ENCODE results near the gene GIMAP2.
"Not testable (repeated sequence)": the region's sequence is repeated elsewhere in the genome, so short reads cannot be mapped to it uniquely, and the experiment has no call there.

The GIMAP2 gene

DNA sequence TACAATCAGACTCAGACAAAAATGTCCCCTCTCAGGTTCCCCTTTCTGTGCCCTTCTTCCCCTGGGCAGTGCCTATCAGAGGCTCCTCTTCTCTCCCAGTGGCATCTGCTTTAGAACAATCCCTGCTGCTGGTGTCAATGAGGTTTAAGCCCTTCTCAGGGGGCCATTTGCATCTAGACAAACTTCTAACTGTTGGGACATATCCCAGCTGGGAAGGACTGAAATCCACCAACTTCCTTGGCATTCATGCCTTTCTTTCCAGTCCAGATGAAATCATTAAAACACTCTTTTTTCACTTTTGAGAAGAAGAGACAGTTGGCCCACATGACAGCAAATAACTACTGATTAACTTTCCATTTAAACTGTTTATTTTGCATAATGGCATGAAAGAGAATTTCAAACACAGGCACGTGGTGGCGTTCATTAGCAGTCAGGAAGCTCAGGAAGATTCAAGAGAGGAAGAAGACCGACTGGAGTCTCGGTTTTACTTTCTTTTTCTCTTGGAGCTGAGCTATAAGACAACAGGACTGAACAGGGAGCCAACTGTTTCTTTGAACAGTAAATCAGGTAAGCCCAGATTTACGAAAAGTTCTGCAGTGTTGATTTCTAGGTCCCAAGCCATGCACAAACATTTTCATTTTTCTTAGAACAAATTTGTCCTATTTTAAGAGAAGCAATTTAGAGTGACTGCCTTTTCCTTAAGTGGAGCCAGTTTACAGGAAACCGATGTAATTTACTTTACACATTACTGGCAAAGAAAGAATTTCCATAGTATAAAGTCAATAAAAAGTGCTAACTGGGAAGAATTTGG is at the start of gene GIMAP2:
Gene GIMAP2, plus strand, starts transcription at position 488 of the 811 bp plus-strand sequence. CDS start 1,354 bp downstream, outside the sequence.
- DNase-seq (ENCODE audit: low spot score), result no peak

DNA sequence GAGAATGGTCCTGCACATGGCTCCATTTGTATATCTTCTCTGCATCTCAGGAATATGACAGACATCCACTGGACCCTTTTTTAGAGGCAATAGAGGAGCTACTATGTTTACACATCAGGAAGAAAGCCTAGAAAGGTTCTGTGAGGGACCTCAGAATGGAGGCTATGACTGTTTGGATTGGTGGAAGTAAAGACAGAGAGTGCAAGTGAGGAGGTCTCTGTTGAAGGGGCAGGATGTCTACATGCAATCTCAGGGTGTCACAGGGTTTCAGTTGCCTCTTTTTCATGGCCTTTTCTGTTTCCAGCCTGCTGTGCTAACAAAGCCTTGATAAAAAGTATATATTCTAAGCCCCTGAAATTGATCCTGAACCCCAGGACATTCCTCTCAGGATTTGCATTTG is 43.7 kb upstream of the GIMAP2 start:
- no peak for DNase-seq (ENCODE audit: low spot score)

DNA sequence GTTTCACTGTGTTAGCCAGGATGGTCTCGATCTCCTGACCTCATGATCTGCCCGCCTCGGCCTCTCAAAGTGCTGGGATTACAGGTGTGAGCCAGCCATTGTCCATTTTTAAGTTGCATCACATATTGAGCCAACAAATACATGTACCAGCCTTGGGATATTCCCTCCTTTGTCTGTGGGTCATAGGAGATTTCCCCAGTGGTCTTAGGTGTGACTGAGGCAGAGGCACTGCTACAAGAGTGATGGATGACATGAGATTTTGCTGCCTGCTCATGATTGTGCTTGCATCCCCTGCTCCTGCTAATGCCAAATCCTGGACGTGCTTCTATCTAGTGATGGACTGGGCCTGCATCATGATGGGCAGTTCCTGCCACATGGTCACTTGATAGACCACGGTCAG is 42.6 kb upstream of the GIMAP2 start:
- no peak for DNase-seq (ENCODE audit: low spot score)

DNA sequence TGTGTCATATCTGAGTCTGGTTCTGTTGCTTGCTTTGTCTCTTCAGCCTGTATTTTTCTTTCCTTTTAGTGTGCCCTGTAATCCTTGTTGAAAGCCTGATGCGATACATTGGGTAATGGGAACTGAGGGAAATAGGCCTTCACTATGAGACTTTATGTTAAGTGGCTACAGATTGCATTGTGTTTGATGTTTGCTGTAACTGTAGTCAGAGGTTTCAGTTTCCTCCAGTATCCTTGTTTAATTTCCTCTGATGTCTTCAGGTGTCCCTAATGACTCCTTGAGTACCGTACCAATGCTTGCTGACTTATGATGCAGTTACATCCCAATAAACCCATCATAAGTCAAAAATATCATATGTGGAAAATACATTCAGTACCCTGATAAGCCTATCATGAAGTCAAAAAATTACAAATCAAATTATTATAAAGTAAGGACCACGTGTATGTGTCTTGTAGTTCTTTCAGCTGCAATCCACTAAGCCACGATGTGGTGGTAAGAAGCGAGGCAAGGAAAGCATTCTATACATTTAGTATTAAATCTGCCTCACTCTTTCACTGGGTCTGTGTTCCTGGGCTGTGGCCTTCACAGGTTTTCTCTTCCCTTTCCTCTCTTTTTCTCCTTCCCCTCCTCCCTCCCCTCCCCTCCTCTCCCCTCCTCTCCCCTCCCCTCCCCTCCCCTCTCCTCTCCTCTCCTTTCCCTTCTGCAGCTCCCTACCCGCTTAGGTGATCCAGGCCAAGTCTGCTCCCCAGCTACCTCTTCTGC is 40.1 kb upstream of the GIMAP2 start:
- DNase-seq (ENCODE audit: low spot score), result no peak

DNA sequence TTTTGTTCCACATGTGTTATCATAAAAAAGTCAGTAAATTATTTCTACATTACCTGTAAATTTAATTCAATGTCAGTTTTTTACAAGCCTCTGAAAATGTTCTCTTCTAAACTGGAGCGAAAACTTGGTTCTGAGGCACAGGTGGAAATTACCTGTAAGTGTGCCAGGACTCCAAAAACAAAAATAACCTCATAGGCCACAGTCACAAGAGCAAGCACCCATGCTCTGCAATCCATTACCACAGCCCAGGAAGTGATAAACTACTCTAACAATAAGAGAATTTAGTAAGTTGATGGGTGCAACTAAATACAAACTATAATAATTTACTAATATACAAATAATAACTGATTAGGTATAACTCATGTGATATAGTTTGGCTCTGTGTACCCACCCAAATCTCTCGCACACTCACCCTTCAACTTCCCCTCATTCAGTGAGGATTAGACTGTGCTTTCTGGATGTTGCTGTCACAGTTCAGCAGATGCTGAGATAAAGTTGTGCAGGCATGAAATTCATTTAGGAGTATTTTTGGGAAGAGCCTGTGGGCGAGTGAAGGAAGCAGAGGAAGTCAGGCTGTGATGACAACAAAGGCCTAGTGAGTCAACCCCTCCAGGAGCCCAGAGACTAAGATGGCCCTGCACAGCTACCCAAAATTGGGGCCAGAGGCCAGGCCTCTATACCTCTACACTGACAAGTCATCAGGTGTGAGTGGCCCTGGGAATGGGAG is 37.0 kb upstream of the GIMAP2 start:
- no peak for DNase-seq (ENCODE audit: low spot score)

DNA sequence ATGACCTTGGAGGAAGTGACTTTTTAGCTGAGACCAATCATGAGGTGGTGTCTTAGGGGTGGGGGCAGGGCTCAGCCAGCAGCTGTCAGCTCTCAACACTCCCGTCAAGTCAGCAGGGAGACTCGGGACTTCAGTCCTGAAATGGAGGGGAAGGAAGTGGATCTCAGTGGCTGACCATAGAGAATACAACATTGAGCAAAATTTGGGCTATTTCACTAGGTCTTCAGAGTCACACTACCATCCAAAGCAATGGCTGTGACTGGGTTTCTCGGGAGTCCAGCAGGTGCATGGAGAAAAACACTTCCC is 36.5 kb upstream of the GIMAP2 start:
- DNase-seq (ENCODE audit: low spot score), result no peak

DNA sequence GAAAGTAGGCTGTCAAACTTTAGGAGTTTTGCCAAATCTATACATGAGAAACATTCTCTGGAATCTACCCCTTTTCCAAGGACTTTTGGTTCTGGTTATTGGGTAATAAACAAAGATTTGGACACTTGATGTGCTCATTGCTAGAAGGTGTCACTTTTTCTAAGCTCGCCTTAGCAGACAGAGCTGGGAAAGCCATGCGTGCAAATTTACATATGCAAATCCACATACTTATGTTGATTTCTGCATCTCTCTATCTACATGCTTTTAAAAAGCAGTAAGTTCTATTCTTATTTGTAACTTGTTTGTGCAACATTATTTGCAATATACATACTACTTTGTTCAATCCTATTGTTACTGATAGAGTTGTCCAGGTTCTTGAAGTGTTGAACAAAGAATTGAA is 30.8 kb upstream of the GIMAP2 start:
- no peak for DNase-seq (ENCODE audit: low spot score)

DNA sequence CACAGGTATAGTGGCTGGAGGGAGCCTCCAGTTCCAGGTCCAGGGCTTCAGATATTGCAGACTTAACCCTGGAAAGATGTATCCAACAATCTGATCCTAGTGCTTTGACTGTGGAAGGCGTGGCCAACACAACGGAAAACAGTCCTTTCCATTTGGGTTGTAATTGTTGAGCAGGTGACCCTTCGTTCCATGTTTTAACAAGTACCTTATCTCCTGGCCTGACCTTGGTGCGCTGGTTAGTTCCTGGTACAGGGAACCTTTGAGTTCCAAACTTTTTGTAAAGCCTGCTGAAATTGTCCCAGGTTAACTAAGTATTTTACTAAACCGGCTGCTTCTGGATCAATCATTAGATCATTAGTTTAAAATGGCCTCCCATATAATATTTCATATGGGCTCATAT is 29.5 kb upstream of the GIMAP2 start:
- no peak for DNase-seq (ENCODE audit: low spot score)

DNA sequence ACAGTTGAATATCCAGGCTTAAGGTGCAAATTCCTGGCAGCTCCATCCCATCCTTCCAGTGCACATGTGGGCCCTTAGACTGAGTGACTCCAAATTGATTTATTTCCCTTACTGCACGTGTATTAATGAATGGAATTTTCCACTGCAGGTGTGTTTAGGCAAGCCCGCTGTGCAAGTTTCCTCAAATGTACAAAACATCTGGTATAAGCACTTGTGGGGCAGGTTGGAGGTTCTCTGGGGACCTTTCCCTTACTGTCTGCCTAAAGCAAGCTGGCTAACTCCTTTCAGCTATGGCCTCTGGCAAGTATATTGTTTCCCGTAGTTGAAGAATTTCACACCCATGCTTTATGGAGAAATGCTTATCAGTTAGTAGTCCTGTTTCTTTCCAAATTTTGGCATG is 28.0 kb upstream of the GIMAP2 start:
- DNase-seq (ENCODE audit: low spot score), result no peak

DNA sequence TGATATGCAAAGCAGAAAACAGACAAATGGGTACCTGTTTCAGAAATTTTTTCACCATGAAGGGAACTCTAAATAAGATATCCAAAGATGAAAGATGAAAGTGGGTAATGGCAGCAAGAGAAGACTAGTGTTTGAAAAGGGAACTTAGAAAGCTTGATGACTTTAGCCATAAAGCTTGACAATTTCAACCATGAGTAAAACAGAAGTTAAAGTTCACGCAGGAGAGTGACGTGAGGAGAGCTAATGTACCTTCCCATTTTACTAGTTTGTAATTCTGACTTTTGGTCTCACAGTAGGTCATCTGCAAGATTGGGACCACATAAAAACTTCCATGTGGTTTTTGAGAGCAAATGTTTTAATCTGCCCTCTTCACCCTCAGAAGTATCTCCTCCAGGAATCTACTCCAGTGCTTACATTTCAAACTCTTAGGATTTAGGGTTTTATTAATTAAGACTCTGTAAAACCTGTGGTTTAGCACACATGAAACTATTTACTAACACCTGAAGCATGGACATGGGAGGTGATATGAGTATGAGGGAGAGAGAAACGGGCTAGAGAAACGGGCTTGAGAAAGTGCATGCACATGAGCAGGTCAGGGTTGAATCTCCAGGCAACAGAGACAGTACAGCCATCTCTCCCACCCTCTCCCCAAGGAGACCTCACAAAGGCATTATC is 24.4 kb upstream of the GIMAP2 start:
- no peak for DNase-seq (ENCODE audit: low spot score)

DNA sequence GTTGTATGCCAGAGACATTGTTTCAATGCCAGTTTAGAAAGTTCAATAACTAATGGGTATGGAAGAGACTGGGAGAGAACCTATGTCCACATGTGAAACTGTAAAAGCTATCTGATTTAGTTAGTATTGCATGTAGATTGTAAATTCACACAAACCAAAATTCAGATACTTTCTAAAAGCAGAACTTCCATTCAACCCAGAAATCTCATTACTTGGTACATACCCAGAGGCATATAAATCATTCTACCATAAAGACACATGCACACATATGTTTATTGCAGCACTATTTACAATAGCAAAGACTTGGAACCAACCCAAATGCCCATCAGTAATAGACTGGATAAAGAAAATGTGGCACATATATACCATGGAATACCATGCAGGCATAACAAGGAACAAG is 22.7 kb upstream of the GIMAP2 start:
- not testable (repeated sequence) for DNase-seq (ENCODE audit: low spot score)

DNA sequence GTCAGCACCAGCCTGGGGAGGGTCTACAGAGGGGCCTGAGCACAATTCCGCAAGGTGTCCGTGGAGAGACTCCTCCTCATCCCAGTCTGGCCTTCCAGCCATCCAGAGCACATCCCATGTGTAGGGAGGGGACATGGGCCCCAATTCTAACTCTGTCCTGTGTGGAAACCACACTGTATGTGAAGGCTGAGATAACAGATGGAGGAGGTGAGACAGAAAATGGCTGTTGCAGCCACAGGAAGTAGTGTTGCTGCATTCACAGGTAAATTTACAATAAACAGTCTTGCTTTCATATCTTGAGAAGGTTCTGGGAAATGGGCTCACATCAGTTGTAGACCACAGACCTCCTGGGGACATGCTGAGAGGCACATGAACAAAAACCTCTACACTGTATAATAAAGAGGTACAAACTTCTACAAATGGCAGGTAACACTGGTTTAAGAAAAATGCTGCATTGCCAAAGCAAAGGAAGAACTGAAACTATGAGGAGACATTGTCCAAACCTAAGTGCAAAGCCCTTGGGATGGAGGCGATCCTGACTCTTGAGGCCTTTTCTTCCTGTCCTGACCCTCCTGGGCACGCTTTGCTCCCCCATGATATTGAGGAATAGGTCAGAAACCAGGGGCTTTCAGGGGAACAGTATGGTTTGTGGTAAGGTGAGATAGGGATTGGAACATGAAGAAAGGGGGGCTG is 21.6 kb upstream of the GIMAP2 start:
- no peak for DNase-seq (ENCODE audit: low spot score)

DNA sequence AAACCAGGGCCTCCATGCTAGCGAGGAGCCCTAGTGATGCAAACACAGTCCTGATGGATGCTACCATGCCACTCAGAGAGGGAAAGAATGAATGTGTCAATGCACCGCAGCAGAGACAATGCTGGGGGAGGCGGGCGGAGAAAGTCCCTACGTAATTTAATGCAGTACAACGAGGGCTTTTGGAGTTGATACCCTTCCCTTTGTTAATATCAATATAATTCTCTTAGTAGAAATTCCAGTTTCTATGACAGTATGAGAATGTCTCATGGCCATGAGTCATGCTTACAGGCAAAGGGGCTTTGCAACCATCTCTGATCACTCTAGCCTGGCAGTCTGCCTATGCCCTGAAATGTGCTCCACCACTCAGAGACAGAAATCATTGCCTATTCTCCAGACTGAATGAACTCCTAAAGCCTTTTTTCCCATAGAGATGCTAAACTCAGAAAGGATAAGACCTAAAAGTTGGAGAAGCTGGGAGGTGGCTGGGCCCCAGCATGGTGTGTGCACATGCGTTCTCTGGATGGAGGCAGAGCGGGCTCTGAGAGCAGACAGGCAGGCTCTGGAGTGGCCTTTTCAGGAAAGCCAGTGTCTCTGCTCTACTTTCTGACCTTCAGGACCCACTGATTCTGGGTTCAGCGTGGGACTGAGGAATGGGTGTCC is 20.3 kb upstream of the GIMAP2 start:
- no peak for DNase-seq (ENCODE audit: low spot score)

DNA sequence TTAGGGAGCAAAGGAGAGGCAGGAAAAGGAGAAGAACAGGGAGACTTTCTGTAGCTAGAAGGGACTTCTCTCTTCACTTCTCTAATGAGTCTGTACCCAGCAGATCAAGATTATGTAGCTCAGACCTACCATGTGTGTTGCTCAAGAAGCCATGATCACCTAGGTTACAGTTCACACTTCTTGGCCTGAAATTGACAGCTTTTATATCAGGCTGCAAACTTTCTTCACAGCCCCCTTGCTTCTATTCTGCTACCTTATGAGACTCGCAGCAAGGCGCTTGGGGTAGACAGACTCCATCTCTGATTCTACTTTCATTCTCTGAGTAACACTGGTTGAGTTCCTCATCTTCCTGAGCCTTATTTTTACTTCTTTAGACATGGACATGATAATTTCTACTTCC is 19.6 kb upstream of the GIMAP2 start:
- DNase-seq (ENCODE audit: low spot score), result no peak

DNA sequence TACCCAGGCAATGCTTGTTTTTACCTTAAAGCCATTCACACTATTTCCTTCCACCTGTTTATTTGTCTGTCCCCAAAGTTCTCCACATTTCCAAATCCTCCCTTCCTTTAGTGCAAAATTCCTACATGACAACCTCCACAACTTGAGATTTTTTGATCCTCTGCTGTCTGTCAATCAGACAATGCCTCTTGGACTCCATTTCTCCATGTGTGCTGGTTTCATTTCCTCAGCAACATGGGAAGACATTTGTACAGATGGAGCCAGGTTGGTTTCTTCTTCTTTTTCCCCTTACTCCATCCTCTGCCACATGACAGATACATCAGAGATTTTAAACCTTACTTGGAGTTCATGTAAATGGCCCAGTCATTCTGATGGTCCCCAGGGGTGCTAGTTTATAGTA is 19.1 kb upstream of the GIMAP2 start:
- DNase-seq (ENCODE audit: low spot score), result no peak

DNA sequence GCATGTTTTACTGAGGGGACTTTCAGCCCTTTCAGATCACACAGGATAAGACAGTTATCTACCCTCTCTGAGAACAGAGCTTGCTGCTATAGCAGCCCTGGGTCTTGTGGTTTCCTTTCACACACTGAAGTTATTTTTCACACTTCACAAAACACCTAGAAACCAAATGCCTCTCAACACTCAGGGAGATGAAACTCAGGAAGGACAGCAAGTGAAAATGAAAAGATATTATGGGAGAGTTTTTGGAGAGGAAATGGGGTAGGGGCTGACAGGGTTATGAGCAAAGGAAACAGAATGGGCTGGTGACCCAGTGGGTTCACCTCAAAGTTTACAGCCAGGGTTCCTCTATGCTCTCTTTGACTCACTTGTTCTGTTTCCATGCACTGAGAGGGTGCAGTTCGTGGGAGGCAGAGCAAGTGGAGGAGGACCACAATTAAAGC is 17.0 kb upstream of the GIMAP2 start:
- DNase-seq (ENCODE audit: low spot score), result no peak

DNA sequence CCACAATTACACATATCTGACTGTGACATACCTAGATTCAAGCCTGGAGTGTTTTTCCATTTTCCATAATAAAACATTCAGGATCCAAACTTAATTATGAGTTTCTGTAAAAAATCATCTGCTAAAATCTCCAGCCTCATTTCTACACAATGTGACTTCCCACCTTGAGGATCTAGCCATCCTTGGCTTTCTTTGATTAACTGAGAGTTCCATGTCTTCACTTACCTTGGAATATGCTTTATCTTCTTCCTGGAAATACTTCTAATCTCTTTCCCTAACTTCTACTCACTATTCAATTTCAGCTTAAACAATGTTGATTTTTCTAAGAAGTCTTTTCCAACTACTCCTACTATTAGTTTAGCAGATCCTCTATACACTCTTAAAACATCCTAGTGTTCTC is 16.5 kb upstream of the GIMAP2 start:
- no peak for DNase-seq (ENCODE audit: low spot score)

DNA sequence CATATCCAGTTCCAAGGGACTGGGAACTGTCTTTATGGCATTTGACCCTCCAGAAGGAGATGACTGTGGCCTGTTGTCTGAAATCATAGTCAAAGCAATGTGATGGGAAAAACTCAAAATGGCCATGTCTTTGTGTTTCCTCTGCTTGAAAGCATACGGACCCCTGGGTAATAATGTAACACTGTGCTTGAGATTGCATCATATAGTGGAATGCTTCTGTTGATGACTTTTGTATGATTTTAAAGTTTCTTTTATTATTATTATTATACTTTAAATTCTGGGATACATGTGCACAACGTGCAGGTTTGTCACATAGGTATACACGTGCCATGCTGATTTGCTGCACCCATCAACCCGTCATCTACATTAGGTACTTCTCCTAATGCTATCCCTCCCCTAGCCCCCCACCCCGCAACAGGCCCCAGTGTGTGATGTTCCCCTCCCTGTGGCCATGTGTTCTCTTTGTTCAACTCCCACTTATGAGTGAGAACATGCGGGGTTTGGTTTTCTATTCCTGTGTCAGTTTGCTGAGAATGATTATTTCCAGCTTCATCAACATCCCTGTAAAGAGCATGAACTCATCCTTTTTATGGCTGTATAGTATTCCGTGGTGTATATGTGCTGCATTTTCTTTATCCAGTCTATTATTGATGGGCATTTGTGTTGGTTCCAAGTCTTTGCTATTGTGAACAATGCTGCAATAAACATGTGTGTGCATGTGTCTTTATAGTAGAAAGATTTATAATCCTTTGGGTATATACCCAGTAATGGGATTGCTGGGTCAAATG is 13.5 kb upstream of the GIMAP2 start:
- DNase-seq (ENCODE audit: low spot score), result not testable (repeated sequence)

DNA sequence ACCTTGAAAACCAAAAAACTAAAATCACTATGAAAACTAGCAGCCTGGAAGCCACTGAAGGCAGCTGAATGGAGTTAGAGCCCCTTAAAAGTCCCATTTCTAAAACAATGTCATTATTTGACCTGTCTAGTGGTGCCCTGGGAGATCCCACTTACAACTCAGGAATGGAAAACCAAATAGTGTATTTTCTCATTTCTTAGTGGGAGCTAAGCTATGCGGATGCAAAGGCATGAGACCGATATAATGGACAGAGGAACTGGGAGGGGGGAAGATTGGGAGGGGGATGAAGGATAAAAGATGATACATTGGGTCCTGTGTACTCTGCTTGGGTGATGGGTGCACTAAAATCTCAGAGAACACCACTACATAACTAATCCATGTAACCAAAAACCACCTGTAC is 9.8 kb upstream of the GIMAP2 start:
- DNase-seq (ENCODE audit: low spot score), result no peak

DNA sequence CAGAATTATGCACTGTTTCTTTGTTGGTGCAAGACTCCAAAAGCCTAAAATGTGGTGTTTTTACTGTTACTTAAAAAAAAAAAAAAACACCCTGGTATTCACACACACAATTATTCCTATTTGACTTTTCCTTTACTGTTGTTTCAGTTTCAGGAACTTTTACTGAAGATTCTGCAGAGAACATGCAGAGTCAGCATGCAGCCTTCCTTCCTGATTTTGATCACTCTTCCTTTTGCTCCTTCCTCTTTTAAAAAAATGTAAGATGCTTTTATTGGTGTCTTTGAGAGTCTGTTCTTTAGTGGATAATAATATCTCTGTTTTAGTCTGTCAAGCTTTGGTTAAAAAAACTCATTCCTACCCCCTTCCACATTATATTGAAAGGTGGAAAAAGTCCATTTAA is 9.2 kb upstream of the GIMAP2 start:
- not testable (repeated sequence) for DNase-seq (ENCODE audit: low spot score)

All from hematopoietic multipotent progenitor cell treated with erythropoietin and hydrocortisone succinate and interleukin-3 and kit ligand, for 17 days (in vitro differentiated cells).